Upper lobe of left lung (tissue), 4 donors: ENCODE data around the gene TMEM52.

Source experiments
- POLR2A ChIP-seq, 4 donors: fragments of 450-650 bp; IDR thresholded peaks; one replicate each; pipeline ENCODE4 v1.5.1; 2016 to 2017; ENCODE audit warnings: antibody characterized with exemption in 4 of 4, mild to moderate bottlenecking in 2 of 4
- POLR2AphosphoS5 ChIP-seq, 2 donors: sonication (generic); formaldehyde crosslinking; IDR thresholded peaks; one replicate each; pipeline ENCODE4 v1.5.1; 2017; ENCODE audit warnings: antibody characterized with exemption in 2 of 2

DNA sequence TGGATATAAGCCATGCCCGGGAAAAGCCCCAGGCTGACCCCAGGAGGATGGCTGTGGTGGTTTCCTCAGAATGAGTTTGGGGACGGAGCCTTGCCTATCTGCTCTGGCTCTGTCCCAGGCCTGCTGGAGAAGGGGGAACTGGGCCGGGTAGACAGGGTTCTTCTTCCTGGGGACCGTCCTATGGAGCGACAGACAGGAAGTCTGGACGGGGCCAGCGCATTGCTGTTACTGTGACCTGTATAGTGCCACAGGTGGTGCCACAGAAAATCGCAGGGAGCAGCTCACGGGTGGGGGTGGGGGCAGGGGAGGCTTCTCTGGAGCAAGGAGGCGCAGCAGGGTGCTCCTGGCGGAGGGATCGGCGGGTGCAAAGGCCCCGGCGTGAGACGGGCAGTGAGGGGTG is 48.1 kb upstream of the TMEM52 start:
- TF ChIP-seq POLR2A (IDR thresholded peaks at IDR 0.05) (no peak), POLR2AphosphoS5 (IDR thresholded peaks at IDR 0.05) (no peak)
